Tibial nerve (tissue), 4 donors: Measurements from ENCODE around the gene VSX1. TPM values are rescaled to one million over a fixed set of nuclear protein-coding genes. Genes with fewer than 3 reads are reported as not detected.

Experiments used
- DNase-seq, 2 donors: peaks; one replicate each; pipeline ENCODE4 v3.0.0-alpha.2; 2019; ENCODE audit warnings: low spot score in 2 of 2
- H3K27ac ChIP-seq, 4 donors: fragments of 200-600 bp; sonication (generic) in 3 of 4; one replicate each; pipeline ENCODE4 v1.5.1; 2017 to 2019; ENCODE audit warnings: mild to moderate bottlenecking in 1 of 4
- H3K27me3 ChIP-seq, 2 donors: fragments of 200-600 bp; sonication (generic) in 1 of 2; one replicate each; pipeline versions ENCODE4 v1.5.1 to v1.6.0; 2017 to 2019
- H3K36me3 ChIP-seq, 3 donors: fragments of 200-600 bp; sonication (generic); one replicate each; pipeline ENCODE4 v1.5.1; 2018 to 2019
- H3K4me1 ChIP-seq, 4 donors: fragments of 200-600 bp; sonication (generic) in 3 of 4; one replicate each; pipeline ENCODE4 v1.5.1; 2017 to 2019
- H3K4me3 ChIP-seq, 4 donors: fragments of 200-600 bp; sonication (generic) in 3 of 4; one replicate each; pipeline ENCODE4 v1.5.1; 2017 to 2019; ENCODE audit warnings: mild to moderate bottlenecking in 1 of 4, moderate library complexity in 1 of 4
- H3K9me3 ChIP-seq, 4 donors: fragments of 200-600 bp; sonication (generic) in 3 of 4; one replicate each; pipeline ENCODE4 v1.5.1; 2017 to 2019
- EP300 ChIP-seq, 2 donors: sonication (generic); formaldehyde crosslinking; IDR thresholded peaks; one replicate each; pipeline ENCODE4 v1.6.1; 2017; ENCODE audit warnings: antibody characterized with exemption in 2 of 2, mild to moderate bottlenecking in 1 of 2
- POLR2A ChIP-seq, 2 donors: fragments of 450-650 bp; IDR thresholded peaks; one replicate each; pipeline ENCODE4 v1.6.1; 2017; ENCODE audit warnings: antibody characterized with exemption in 2 of 2, mild to moderate bottlenecking in 2 of 2, moderate library complexity in 2 of 2
- WGBS, 2 donors: methylation state at CpG; one replicate each; pipeline ENCODE4 v1.1.5; 2018; 5-methylcytosine and 5-hydroxymethylcytosine counted together
- total RNA-seq, 4 donors: library from RNA; depleted of rRNA; stranded (reverse); fragments of >200 nt; gene quantifications; one replicate each; pipeline ENCODE4 v1.1.0, GENCODE V29; 2016
- TF ChIP-seq, protein P1 (sequence below), 5 experiments: fragments of 200-600 bp in 3 of 5; fragments of 450-650 bp in 2 of 5; sonication (generic) in 3 of 5; IDR thresholded peaks; one replicate each; pipeline ENCODE4 v1.5.1; 2016 to 2019; ENCODE audit warnings: antibody characterized with exemption in 5 of 5, mild to moderate bottlenecking in 3 of 5, moderate library complexity in 2 of 5

The VSX1 gene
- total RNA-seq, 4 donors from 2014 or later = not detected

DNA sequence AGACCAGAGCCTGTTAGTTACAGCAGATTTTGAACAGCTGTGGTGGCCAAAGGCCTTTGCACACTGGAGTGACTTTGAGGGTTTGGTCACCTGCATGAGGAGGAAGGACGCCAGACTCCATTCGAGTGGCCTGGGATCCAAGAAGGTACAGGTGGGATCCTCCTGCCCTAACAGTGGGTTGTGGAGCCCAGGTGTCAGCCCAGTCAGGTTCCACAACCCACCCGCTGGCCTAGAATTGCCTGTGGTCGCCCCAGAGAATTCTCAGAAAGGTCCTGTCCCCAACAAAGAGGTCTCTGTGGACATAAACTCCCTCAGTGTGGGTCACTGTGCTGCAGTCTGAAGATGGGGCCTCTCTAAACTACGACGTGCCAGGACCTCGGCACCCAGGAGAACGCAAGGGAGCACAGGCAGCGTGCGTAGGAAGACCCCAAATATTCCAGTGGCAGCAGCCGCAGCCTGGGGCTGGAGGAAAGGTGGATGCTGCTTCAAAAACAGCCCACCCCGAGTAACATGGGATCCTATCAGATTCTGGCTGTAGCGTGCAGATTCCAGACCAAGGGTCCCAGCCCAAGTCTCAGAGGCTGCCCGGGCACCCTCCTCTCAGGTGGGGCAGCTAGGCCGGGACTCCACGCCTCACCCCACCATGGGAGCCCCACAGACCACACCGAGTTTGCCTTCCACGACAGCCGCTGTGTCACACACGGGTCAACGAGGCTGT lies 40.0 kb downstream of the VSX1 start:
- Histone ChIP-seq H3K36me3 (peaks cover 3 to 34% (median 11%) of the 10 kb centered on the region in 3 donors), H3K27ac (peak overlapping the region in 3 of 4 donors; percentile 71 to 89 (median 87)), H3K4me3 (no peak overlapping the region), H3K27me3 (no peaks in the 10 kb centered on the region), H3K4me1 (peaks cover 13 to 87% (median 74%) of the 10 kb centered on the region in 4 donors), H3K9me3 (no peaks in the 10 kb centered on the region)
- TF ChIP-seq EP300 (IDR thresholded peaks at IDR 0.05) (no peak), POLR2A (IDR thresholded peaks at IDR 0.05) (no peak)
- TF ChIP-seq, protein P1, sequence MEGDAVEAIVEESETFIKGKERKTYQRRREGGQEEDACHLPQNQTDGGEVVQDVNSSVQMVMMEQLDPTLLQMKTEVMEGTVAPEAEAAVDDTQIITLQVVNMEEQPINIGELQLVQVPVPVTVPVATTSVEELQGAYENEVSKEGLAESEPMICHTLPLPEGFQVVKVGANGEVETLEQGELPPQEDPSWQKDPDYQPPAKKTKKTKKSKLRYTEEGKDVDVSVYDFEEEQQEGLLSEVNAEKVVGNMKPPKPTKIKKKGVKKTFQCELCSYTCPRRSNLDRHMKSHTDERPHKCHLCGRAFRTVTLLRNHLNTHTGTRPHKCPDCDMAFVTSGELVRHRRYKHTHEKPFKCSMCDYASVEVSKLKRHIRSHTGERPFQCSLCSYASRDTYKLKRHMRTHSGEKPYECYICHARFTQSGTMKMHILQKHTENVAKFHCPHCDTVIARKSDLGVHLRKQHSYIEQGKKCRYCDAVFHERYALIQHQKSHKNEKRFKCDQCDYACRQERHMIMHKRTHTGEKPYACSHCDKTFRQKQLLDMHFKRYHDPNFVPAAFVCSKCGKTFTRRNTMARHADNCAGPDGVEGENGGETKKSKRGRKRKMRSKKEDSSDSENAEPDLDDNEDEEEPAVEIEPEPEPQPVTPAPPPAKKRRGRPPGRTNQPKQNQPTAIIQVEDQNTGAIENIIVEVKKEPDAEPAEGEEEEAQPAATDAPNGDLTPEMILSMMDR (IDR thresholded peaks at IDR 0.05) = no peak
- DNase-seq = no peak
- WGBS, 2 donors = 63 to 92% methylated on average over 10 to 21 of the region's 21 CpGs

DNA sequence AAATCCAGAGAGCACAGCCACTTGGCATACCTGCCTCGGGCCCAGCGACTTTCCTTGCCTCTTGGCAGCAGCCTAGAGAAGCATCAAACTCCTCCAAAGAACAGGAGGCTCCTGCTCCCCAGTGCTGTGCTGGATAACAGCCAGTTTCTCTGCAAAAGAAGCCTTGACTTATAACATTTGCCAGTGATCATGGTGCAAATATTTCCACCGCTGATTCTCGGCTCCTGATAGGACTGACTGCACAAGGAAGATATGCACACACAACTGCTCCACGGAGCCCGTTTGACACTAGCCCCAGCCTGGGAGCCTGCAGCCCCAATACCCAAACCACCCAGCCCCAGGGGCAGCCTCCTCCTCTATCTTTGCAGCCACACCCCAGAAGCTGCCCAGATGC lies 41.5 kb downstream of the VSX1 start:
- Histone ChIP-seq H3K36me3 (peaks cover 0 to 18% (median 0%) of the 10 kb centered on the region in 3 donors), H3K9me3 (no peaks in the 10 kb centered on the region), H3K4me3 (no peak overlapping the region), H3K27ac (peak overlapping the region; percentile 38 to 89 (median 78)), H3K27me3 (no peaks in the 10 kb centered on the region), H3K4me1 (peaks cover 14 to 100% (median 88%) of the 10 kb centered on the region in 4 donors)
- 4 to 11% methylated on average over 6 of the region's 6 CpGs for WGBS, 2 donors
- TF ChIP-seq POLR2A (IDR thresholded peaks at IDR 0.05) (no peak), EP300 (IDR thresholded peaks at IDR 0.05) (no peak)
- TF ChIP-seq, protein P1 (IDR thresholded peaks at IDR 0.05) = no peak
- DNase-seq = peak; percentile 48 to 70

DNA sequence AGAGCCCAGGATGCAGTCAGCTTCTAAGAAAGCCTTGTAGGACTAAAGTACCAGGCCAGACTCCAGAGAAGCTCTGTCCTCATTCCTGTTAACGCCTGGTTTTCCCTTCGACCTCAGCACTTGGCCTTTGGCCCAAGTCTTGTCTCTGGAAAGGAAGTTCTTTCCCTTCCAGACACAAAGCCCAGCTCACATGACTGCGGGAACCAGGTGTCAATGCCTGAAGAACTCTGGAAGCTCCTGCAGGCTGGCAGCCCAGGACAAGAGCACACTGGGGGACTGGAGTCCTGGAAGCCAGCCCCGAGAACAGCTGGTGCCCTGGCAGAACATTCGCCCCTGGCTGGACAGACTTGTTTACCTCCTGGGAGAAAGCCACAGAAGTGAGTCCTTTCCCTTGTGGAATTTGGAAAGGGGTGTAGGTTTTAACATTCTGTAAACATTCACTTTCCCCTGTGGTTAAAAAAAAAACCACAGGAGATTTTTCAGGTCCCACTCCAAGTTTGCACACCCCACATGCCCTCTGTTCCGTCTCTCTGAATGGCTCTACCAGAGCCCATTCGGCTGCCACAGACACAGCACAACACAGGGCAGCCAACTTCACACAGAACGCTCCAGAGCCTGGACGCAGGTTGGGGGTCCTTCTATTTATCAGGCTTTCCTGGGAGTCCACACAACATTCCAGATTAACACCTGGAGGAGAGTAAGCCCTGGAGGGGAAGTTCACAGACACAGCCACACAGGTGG lies 42.1 kb downstream of the VSX1 start:
- TF ChIP-seq, protein P1 (IDR thresholded peaks at IDR 0.05) = peak in 1 of 5 experiments; percentile 13
- TF ChIP-seq POLR2A (IDR thresholded peaks at IDR 0.05) = no peak
- TF ChIP-seq EP300 (IDR thresholded peaks at IDR 0.05) = peak; percentile 46 to 91
- H3K4me1 ChIP-seq = peaks cover 14 to 100% (median 88%) of the 10 kb centered on the region in 4 donors
- peak overlapping the region; percentile 38 to 89 (median 78) for H3K27ac ChIP-seq
- H3K27me3 ChIP-seq = no peaks in the 10 kb centered on the region
- DNase-seq = peak; percentile 88
- H3K9me3 ChIP-seq = no peaks in the 10 kb centered on the region
- peaks cover 0 to 13% (median 0%) of the 10 kb centered on the region in 3 donors for H3K36me3 ChIP-seq
- H3K4me3 ChIP-seq = no peak overlapping the region
- 13 to 18% methylated on average over 9 of the region's 9 CpGs for WGBS, 2 donors

DNA sequence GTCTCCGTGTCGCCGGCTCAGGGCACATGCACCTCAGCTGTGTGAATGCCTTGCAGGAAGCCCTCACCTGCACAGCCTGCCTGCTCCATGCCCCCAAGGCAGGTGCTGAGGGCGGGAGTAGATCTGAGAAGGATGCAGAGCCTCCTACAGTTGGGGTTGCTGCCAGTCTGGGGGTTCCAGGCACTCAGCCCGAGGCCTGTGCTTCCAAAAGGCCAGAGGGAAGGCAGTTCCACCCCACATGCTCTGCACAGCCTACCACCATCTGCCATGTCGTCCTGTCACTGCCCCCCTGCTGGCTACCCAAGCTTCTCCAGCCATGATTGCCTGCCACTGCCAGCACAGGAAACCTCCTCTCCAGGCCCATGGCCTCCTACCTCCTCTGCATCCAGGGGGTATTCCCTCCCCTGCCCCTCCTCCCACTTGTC lies 43.3 kb downstream of the VSX1 start:
- H3K4me3 ChIP-seq = no peak overlapping the region
- DNase-seq = no peak
- no peaks in the 10 kb centered on the region for H3K9me3 ChIP-seq
- peaks cover 14 to 100% (median 95%) of the 10 kb centered on the region in 4 donors for H3K4me1 ChIP-seq
- no peaks in the 10 kb centered on the region for H3K27me3 ChIP-seq
- WGBS, 2 donors = 50 to 88% methylated on average over 3 to 5 of the region's 6 CpGs
- peak overlapping the region; percentile 38 to 89 (median 78) for H3K27ac ChIP-seq
- peaks cover 0 to under 1% (median 0%) of the 10 kb centered on the region in 3 donors for H3K36me3 ChIP-seq
- TF ChIP-seq, protein P1 (IDR thresholded peaks at IDR 0.05) = no peak

DNA sequence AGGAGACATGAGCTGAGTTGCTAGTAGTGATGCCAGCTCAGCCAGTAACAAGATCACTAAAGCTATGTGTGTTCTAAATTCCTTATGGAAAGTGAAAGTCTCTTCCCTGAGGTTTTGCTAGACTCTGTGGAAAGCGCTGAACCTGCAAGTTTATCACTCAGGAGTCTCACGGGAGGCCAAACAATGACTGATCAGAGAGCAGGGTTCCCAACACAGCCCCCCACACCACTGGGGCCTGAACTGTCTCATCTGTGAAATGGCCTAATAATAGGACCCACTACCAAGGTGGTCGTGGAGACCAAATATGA lies 43.9 kb downstream of the VSX1 start:
- no peaks in the 10 kb centered on the region for H3K27me3 ChIP-seq
- peaks cover 14 to 100% (median 95%) of the 10 kb centered on the region in 4 donors for H3K4me1 ChIP-seq
- peak overlapping the region; percentile 34 to 89 (median 78) for H3K27ac ChIP-seq
- no peaks in the 10 kb centered on the region for H3K36me3 ChIP-seq
- no peaks in the 10 kb centered on the region for H3K9me3 ChIP-seq
- no peak overlapping the region for H3K4me3 ChIP-seq
- no peak for DNase-seq
- 62 to 80% methylated on average over 3 of the region's 3 CpGs for WGBS, 2 donors
- no peak for TF ChIP-seq EP300 (IDR thresholded peaks at IDR 0.05)
- TF ChIP-seq, protein P1 (IDR thresholded peaks at IDR 0.05) = no peak
- TF ChIP-seq POLR2A (IDR thresholded peaks at IDR 0.05) = no peak
